ENCODE results near the gene ACSL4.

ACSL4 gene

DNA sequence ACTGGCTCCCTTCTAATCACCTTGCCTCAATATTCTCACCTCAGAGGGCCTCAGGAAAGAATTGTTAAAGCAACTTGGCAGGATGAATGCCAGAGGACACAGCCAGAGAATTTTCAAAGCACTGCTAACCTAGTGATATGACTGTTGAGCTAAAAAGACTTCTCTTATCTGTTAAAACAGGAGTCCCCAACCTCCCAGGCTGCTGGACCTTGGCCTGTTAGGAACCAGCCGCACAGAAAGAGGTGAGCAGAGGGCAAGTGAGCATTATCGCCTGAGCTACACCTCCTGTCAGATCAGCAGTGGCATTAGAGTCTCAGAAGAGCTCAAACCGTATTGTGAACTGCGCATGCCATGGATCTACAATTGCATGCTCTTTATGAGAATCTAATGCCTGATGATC is 106.4 kb downstream of the ACSL4 start:
- in situ Hi-C loops (cut with MboI; ENCODE audit: low pct_unique_long_range_greater_than_20kb, low sequenced_read_pairs) = no loop called here
- DNase-seq = no peak

DNA sequence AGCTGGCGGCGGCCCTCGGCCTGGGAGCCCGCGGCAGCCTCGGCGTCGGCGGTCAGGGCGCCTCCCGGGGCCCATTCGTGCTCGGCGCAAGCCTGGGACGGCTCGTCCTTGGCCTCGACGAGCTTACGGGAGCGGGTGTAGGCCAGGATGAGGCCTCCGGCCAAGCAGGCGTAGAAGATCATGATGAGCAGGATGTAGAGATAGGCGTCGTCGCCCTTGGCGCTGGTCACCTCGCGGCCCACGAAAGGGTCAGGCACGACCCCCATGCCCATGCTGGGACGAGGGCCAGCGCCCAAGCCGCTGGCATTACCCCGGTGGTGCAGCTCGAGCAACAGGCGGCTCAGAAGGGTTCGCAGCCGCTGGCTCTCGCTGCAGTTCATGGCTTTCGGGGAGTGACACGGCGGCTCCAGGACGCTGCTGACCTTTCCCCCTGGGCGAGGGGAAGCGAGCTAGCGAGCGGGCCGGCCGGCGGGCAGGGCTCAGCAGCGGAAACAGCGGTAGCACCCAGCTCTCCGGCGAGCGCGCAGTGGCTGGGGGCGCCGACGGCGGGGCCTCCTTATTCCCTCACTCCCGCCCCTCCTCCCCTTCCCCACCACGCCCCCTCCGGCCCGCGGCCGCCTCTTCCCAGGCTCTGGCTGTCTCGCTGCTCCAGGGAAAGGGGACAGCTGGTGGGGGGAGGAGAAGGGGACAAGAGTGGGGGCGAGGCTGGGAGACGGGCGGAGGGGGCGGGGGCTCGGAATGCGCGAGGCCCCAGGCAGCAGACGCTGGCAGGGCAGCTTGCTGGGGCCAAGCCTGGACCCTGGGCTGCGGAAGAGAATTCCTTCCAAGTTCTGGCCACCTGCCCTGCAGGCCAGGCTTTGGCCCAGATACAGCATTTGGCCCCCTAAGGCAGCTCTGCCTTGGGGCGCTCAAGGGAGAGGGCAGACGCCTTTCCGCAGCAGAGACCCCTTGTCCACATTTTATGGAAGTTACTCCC is 108.1 kb downstream of the ACSL4 start, which contains the start of gene KCNE5:
Gene KCNE5 (minus strand): TSS at position 532 of the 976 bp plus-strand sequence. CDS start 152 bp downstream, at position 380.
- in situ Hi-C loops (cut with MboI; ENCODE audit: low pct_unique_long_range_greater_than_20kb, low sequenced_read_pairs) = no loop called here
- no peak for DNase-seq

DNA sequence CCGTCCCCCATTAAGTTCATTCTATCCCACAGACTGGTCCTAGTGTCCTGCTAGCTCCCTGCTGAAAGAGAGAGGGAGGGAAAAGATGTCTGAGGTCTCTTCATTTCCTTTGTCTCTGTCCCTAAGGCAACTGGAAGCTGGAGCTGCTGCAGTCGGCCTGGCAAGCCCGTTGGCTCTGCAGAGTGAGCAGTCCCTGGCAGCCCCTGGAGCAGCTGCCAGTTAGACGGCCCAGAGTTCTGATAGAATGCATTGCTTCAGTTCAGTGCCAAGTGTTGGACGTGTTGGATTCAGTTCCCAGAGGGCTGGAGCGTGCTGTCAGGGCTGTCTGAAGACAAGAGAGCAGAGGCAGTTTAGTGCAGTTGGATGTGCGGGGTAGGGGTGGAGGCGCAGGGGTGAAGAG is 109.1 kb downstream of the ACSL4 start:
- DNase-seq = no peak
- in situ Hi-C loops (cut with MboI; ENCODE audit: low pct_unique_long_range_greater_than_20kb, low sequenced_read_pairs) = no loop called here

DNA sequence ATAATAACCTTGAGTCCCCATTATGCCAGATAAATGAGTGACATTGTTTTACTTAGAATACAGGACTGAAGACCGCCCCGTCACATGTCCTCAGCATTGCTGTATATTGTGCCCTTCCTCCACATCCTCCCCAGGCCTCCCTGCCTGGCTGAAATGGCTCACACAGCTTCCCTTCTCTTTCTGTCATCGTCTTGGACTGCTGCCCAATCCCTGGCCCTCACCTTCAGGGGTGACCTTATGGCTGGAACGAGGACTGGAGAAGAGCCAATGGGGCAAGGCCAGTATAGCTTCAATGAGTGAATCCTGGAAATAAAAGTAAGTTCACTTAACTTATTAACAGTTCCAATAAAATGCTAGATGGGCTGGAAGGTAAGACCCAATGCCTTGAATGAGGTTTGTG is 110.8 kb downstream of the ACSL4 start:
- in situ Hi-C loops (cut with MboI; ENCODE audit: low pct_unique_long_range_greater_than_20kb, low sequenced_read_pairs) = no loop called here
- no peak for DNase-seq

DNA sequence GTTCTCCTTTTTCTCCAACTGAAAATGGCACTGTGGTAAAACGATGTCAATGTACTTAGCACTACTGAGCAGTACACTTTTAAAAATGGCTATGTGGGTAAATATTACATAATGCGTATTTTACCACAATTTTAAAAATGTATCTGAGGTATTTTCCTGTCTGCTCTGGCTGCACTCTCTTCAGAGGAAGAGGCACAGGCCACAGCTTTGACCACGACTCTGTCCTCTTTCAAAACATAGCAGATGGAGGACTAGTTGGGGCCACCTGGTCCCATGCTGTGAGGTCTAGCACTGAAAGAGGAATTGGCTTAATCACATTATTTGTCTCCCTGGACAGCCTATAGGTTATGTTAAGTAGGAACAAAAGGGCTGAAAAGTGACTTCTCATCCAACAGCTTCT is 113.3 kb downstream of the ACSL4 start:
- in situ Hi-C loops (cut with MboI; ENCODE audit: low pct_unique_long_range_greater_than_20kb, low sequenced_read_pairs) = no loop called here
- DNase-seq = no peak

DNA sequence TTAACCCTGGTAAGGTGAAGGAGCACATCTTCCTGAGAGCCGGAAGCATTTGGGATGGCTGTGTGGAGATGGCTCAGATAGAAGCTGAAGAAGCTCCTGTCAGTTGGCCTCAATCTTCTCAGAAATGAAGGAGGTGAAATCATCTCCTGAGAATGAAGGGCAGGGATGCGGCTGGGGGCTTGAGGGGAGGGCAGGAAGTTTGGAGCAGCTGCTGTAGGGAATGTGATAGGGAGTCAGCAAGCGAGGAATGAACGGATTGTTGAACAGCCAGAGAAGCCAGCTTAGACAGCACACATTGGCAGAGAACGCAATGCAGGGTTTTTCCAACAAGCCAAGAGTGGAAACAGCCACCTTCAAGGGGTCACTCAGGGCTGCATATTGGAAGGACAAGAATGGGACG is 118.1 kb downstream of the ACSL4 start:
- in situ Hi-C loops (cut with MboI; ENCODE audit: low pct_unique_long_range_greater_than_20kb, low sequenced_read_pairs) = no loop called here
- DNase-seq = no peak

DNA sequence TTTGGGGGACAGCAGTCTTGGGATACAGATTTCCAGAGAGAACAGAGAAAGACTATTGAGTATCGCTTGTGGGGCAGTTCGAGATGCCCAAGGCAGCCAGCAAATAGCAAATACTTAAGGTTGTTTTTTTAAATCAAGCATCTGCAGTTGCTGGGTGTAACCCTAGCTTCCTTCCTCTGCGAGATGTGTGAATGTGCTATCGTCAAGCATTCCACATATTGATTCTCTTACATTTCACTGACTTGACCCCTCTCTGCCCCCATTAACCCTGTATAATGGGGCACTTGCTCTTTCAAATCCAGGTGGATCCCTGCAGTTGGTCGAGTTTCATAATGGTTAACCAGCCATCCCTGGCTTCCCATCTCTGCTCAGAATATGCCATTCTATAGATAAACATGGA is 131.6 kb downstream of the ACSL4 start:
- in situ Hi-C loops (cut with MboI; ENCODE audit: low pct_unique_long_range_greater_than_20kb, low sequenced_read_pairs) = no loop called here
- DNase-seq = no peak

DNA sequence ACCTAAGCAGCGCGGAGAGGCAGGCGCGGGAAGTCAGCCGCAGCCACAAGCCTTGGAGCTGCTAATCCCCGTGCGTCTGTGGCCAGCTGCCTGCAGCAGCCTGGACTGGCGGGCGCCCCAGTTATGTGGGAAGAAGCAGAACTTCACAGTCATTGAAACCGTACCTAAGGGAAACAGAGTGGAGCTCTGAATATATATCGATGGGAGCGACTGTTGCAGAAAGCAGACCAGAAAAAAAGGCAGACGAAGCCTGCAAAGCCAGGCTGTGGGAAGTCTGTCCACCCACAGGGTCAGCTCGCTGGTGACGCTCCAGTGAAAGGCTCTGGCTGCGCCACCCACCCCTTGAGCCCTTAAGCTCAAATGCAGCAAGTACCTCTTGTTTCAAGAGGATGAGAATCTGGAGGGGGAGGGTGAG is 132.8 kb downstream of the ACSL4 start:
- in situ Hi-C loops (cut with MboI; ENCODE audit: low pct_unique_long_range_greater_than_20kb, low sequenced_read_pairs) = no loop called here
- peak; percentile 45 for DNase-seq

DNA sequence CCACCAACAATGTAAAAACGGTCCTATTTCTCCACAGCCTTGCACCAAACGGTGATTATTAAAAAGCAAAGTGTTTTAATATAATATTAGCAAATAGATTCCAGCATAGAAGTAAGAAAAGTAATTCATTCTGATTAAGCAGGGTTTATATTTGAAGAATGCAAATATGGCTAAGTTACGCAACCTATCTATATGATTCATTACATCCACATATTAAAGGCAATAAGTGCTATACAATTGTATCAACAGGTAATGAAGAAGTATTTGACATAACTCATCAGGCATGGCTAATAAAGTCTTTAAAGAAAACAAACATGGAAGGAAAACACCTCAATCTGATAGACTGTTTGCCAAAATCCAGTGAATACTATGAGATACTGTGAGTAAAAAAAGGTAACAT is 137.0 kb downstream of the ACSL4 start:
- no peak for DNase-seq
- in situ Hi-C loops (cut with MboI; ENCODE audit: low pct_unique_long_range_greater_than_20kb, low sequenced_read_pairs) = no loop called here

Data from KBM-7 (cell line).